K562 (cell line): ENCODE measurements around the gene SCRG1. TPM values are rescaled to one million over a fixed set of nuclear protein-coding genes. Genes with fewer than 3 reads are reported as not detected.
A peak's percentile ranks its signal among the peaks of the same experiment; 100 is the strongest.

Experiments used
- CBX1 ChIP-seq: sonication (generic); IDR thresholded peaks from 2 replicates; pipeline ENCODE4 v1.6.1; 2016; ENCODE audit warnings: antibody characterized with exemption, low read depth, mild to moderate bottlenecking
- CBX8 ChIP-seq: fragments of 200-600 bp; sonication (generic); IDR thresholded peaks from 2 replicates; pipeline ENCODE4 v1.6.1; 2012; ENCODE audit warnings: borderline replicate concordance, mixed run types, low read depth, mild to moderate bottlenecking, moderate library complexity, mixed read lengths, low read length, control low read depth, inconsistent platforms; ENCODE audit not compliant: poor library complexity, severe bottlenecking; ENCODE audit errors: extremely low read depth
- CEBPZ ChIP-seq: fragments of 150-350 bp; IDR thresholded peaks from 2 replicates; pipeline ENCODE4 v1.6.1; 2014; ENCODE audit warnings: low read depth, mild to moderate bottlenecking, low read length, borderline replicate concordance
- CHD2 ChIP-seq: IDR thresholded peaks from 2 replicates; pipeline ENCODE4 v1.6.1; 2011; ENCODE audit warnings: low read depth, low read length
- DACH1 ChIP-seq: fragments of 450-650 bp; IDR thresholded peaks from 2 replicates; pipeline ENCODE4 v1.6.1; 2018; ENCODE audit not compliant: partially characterized antibody
- ETS1 ChIP-seq: conservative IDR thresholded peaks from 2 replicates; pipeline ENCODE4 v1.6.1; 2011; ENCODE audit warnings: low read depth, mild to moderate bottlenecking, low read length; ENCODE audit not compliant: control insufficient read depth
- KLF10 ChIP-seq: fragments of 250-450 bp; sonication (Bioruptor Pico); IDR thresholded peaks from 2 replicates; pipeline ENCODE4 v1.6.1; 2021; ENCODE audit warnings: matching md5 sums
- MLLT1 ChIP-seq, 2 experiments: fragments of 450-650 bp; IDR thresholded peaks; 2 replicates each; pipeline ENCODE4 v1.6.1; 2016
- NCOA6 ChIP-seq: fragments of 450-650 bp; IDR thresholded peaks from 2 replicates; pipeline ENCODE4 v1.6.1; 2017; ENCODE audit warnings: mild to moderate bottlenecking
- NR2C2 ChIP-seq, 2 experiments: fragments of 200-800 bp in 1 of 2; sonication (Bioruptor generic) in 1 of 2; sonication (generic) in 1 of 2; formaldehyde crosslinking in 1 of 2; IDR thresholded peaks; 2 replicates each; pipeline versions ENCODE4 v1.6.1 to v1.8.0; 2016 to 2022; ENCODE audit warnings: mild to moderate bottlenecking in 1 of 2, missing compliant biosample characterization in 1 of 2, missing genetic modification characterization in 1 of 2, missing genetic modification reagents in 1 of 2
- NR3C1 ChIP-seq: sonication (generic); formaldehyde crosslinking; IDR thresholded peaks from 2 replicates; pipeline ENCODE4 v1.8.1; 2022; ENCODE audit warnings: missing genetic modification reagents
- POLR2H ChIP-seq: IDR thresholded peaks from 2 replicates; pipeline ENCODE4 v1.6.1; 2016; ENCODE audit warnings: missing genetic modification characterization, low read depth, mild to moderate bottlenecking, control low read depth, missing compliant biosample characterization, moderate library complexity
- SIX5 ChIP-seq, 2 experiments: IDR thresholded peaks; 2 replicates each; pipeline ENCODE4 v1.6.1; 2011; ENCODE audit warnings: low read length in 2 of 2, borderline replicate concordance in 1 of 2, low read depth in 1 of 2, mild to moderate bottlenecking in 1 of 2, moderate library complexity in 1 of 2; ENCODE audit not compliant: insufficient read depth in 1 of 2
- SRF ChIP-seq, 2 experiments: fragments of 250-450, 450-650 bp in 1 of 2; sonication (Bioruptor Pico) in 1 of 2; sonication (generic) in 1 of 2; formaldehyde crosslinking; IDR thresholded peaks; 2 replicates each; pipeline versions ENCODE4 v1.5.0 to v1.5.1; 2020 to 2022; ENCODE audit warnings: mild to moderate bottlenecking in 1 of 2, missing genetic modification reagents in 1 of 2
- TRIM28 ChIP-seq: fragments of 450-650 bp; IDR thresholded peaks from 2 replicates; pipeline ENCODE4 v1.6.1; 2017
- U2AF2 ChIP-seq: fragments of 200-400 bp; formaldehyde crosslinking; optimal IDR thresholded peaks from 2 replicates; pipeline ENCODE3; 2017; ENCODE audit warnings: low read depth, mild to moderate bottlenecking, low read length
- WHSC1 ChIP-seq: IDR thresholded peaks from one replicate; pipeline ENCODE4 v1.6.1; 2012; ENCODE audit warnings: low read length, control low read depth, inconsistent platforms
- ZNF224 ChIP-seq: sonication (generic); formaldehyde crosslinking; IDR thresholded peaks from 2 replicates; pipeline ENCODE4 v1.8.0; 2022; ENCODE audit warnings: mild to moderate bottlenecking, missing genetic modification reagents
- ZNF41 ChIP-seq: fragments of 250-450 bp; sonication (Bioruptor Pico); conservative IDR thresholded peaks from 2 replicates; pipeline ENCODE4 v1.4.0; 2020; ENCODE audit warnings: mild to moderate bottlenecking
- ZNF75A ChIP-seq: fragments of 450-650 bp; formaldehyde crosslinking; IDR thresholded peaks from 2 replicates; pipeline ENCODE4 v1.4.0; 2020; ENCODE audit warnings: mild to moderate bottlenecking
- polyA plus RNA-seq, 8 experiments: library from polyadenylated mRNA; depleted of rRNA in 4 of 8; stranded (reverse) in 5 of 8; unstranded in 3 of 8; fragments of >200 nt; fragmentation: Nextera tagmentation in 2 of 8; fragmentation: Illumina TruSeq in 1 of 8; extraction: Ambion mirVana in 2 of 8; extraction: Trizol in 1 of 8; gene quantifications; 2 replicates each; pipeline versions ENCODE4 v1.2.1 to v1.2.3, GENCODE V29; 2011 to 2014; ENCODE audit warnings: inconsistent platforms in 1 of 8, missing spikeins in 1 of 8
- total RNA-seq, 7 experiments: library from RNA; depleted of rRNA in 6 of 7; stranded (reverse); fragments of >200 nt in 6 of 7; fragmentation: Illumina TruSeq in 2 of 7; extraction: Trizol in 2 of 7; gene quantifications; 2 replicates each; pipeline versions ENCODE4 v1.2.1 to v1.2.3, GENCODE V29; 2011 to 2021; ENCODE audit warnings: low replicate concordance in 1 of 7

SCRG1 gene
- total and polyA plus RNA-seq, 9 of the 15 experiments (the other 6 are each of a cell fraction or from before 2014, with no cell fraction given) = 0.01 TPM; not detected in 7

- TF ChIP-seq SRF (CRISPR knock-in tag; IDR thresholded peaks at IDR 0.05) (no peak; a peak in 2 of 4 replicates), NCOA6 (no peak), TRIM28 (no peak), CBX1 (peak; percentile 36; the same call in 1 of the 2 replicates), SIX5 (IDR thresholded peaks at IDR 0.05; ENCODE audit: borderline replicate concordance in 1 of 2, insufficient read depth in 1 of 2, low read depth in 1 of 2, low read length in 2 of 2) (no peak), NR3C1 (CRISPR knock-in tag) (no peak), CEBPZ (no peak), CBX8 (no peak), MLLT1 (IDR thresholded peaks at IDR 0.05) (peak in 1 of 2 experiments; percentile 58; a peak in 3 of 4 replicates), CHD2 (no peak), WHSC1 (no peak), ZNF224 (CRISPR knock-in tag) (no peak), ETS1 (0 out of 2 replicates have a peak, but pooled peaks have one; percentile 76), ZNF75A (CRISPR knock-in tag) (no peak), NR2C2 (CRISPR knock-in tag; IDR thresholded peaks at IDR 0.05) (no peak), NR2C2 (tag; IDR thresholded peaks at IDR 0.05) (no peak), POLR2H (tag) (peak; percentile 57; the same call in 1 of the 2 replicates), KLF10 (no peak), ZNF41 (CRISPR knock-in tag) (no peak), U2AF2 (no peak), DACH1 (no peak)
Measured at GRCh38 chr4:173334891-173335752, 63.8 kb downstream of the SCRG1 start (continued).
